Left cardiac atrium (tissue), 4 donors: ENCODE measurements around the gene GHRH. TPM values are rescaled to one million over a fixed set of nuclear protein-coding genes. Genes with fewer than 3 reads are reported as not detected.

Source experiments
- ATAC-seq, 2 donors: fragments of 200-7000 bp; cut with Tn5 transposase; one replicate each; pipeline ENCODE4 v1.9.1; 2020; ENCODE audit warnings: mild to moderate bottlenecking in 2 of 2, moderate library complexity in 2 of 2
- DNase-seq: peaks from one replicate; pipeline ENCODE4 v3.0.0-alpha.2; 2020
- intact Hi-C, 2 donors: fragments of 100-400 bp; cut with DNase I; formaldehyde crosslinking; loops; one replicate each; pipeline versions ENCODE4 v1.14.1 to v1.15.1; 2022 to 2023
- total RNA-seq, 2 donors: library from RNA; stranded (reverse); fragmentation: NEBNext Ultra II Directional; extraction: Animal tissue kit (Norgen Biotek cat#: 25700); gene quantifications; one replicate each; pipeline ENCODE4 v1.2.1, GENCODE V29; 2021
- donor health status: DM: no; HTN: yes; CAD: no.
- donor health status: DM: no; HTN: yes; CAD: no; lungs with severe emphysema.
- donor health status: DM: yes; HTN: yes; CAD: no.
- donor health status: Dilated cardiomyopathy.

Gene GHRH
- total RNA-seq, 2 donors from 2014 or later, result 4.2 to 10.7 TPM

DNA sequence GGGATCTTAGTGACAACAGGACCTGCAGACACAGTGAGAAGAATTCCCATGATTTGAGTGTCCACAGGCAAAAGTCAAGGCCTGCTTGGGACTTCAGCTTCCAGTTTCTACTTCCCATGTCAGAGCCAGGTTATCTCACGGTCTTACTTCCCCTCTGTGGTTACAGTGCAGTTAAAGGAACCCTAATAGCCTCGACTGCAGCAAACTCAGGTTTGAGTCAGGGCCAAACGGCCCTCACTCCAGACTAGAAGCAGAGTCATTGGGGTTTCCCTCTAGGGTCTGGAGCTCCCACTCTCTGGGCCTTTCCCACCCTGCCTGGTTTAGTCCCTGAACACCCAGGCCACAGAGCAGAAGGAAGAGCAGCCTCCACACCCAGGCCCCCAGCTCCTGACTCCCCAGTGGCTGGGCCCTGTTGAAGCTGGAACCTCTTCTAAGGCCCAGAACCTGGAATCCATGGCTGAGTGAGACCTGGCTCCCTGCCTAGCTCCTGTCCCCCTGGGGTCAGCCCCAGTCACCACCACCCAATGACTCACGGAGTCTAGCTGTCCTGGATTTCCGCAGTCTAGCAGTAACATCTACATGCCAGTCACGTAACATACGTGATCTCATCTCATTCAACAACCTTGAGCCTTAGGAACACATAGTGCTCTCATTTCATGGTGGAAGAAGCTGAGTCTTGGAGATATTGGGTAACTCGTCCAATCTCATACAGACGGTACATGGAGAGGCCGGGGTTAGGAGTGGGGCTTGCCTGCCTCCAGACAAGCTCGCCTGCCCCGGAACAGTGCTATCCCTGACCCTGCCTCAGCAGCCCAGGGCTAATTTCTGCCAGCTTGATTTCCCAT, 9.2 kb upstream of the GHRH start:
- ATAC-seq, result peak; percentile 28 to 60
- intact Hi-C loops, result loop anchor here in 1 of 2 donors (2.0 kb wide), 1 partner anchor 114 kb away; no protein-coding TSS in a partner anchor
- DNase-seq, result no peak

DNA sequence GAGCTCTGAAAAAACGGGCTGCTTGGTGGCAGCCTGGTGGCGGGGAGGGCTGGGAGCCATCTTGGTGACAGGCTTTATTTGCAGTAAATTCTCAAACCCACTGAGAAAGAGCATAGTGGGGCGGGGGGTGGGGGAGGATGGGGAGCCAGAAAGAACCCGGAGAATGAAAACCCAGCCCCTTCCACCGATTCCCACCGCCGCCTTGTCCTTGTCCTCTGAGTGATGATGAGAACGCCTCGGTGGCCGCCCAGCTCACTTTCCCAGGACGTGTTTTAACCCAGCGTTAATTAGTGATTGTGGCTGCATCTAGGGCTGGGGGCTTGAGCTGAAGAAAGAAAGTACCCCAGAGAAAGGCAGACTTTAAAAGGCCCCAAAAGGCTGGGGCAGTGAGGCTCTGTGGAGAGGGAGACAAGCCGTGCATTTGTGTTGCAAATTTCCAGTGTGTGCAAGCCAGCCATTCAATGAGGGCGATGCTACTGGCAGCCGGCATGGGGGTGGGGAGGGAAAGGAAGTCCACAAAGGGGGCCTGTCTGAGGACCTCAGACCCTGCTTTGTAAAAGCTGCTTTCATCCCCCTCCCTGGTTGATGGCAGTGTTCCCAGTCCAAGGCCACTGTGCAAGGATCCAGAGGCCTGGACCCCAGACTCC, 6.2 kb upstream of the GHRH start:
- ATAC-seq (no peak), DNase-seq (no peak)
- intact Hi-C loops, result loop anchor here (2.0 to 10.0 kb wide), 4 partner anchors 63 to 267 kb away; no protein-coding TSS in a partner anchor

DNA sequence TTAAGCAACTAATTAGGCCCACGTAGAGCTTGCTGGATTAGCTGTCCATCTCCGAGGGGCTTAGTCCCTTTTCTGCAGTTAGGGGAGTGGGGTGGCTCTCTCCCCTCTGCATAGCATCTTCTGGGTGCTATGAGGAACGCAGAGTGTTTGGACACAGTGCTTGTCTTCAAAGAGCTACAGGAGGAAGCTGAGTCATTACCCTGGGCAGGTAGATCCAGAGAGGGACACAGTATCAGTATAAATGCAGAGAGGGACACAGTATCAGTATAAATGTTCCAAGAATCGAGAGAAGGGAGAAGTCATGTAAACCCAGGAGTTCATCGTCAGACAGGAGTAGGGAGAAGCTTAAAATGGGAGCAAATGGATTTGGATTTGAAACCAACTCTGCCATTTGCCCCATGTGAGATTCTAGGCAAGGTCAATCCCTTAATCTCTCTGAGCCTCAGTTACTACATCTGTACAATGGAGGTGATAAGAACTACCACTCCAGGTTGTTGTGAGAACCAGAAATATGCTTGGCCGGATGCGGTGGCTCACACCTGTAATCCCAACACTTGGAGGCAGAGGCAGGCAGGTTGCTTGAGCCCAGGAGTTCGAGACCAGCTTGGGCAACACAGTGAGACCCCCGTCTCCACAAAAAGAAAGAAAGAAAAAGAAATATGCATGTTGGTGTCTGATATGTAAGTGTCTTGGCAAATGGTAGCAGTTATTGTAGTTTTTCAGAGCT, 5.5 kb upstream of the GHRH start:
- ATAC-seq (no peak), DNase-seq (no peak)
- intact Hi-C loops, result loop anchor here (5.0 to 10.0 kb wide), 2 partner anchors 62 to 265 kb away; no protein-coding TSS in a partner anchor

DNA sequence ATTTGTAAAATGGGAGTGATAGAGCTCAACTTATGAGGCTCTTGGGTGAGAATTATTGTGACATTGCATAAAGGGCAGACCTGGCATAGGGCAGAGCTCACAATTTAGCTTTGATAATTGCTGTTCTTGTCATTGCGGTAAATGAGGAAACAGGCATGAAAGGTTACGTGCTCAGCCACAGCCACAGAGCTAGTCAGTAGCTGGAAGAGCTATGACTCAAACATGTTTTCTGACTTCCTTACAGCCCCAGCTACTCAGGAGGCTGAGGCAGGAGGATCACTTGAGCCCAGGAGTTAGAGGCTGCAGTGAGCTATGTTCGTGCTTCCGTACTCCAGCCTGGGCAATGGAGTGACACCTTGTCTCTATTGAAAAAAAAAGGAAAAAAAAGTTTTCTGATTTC, 3.5 kb upstream of the GHRH start:
- intact Hi-C loops, result loop anchor here (5.0 to 10.0 kb wide), 2 partner anchors 60 to 267 kb away; no protein-coding TSS in a partner anchor
- no peak for ATAC-seq
- DNase-seq, result no peak

DNA sequence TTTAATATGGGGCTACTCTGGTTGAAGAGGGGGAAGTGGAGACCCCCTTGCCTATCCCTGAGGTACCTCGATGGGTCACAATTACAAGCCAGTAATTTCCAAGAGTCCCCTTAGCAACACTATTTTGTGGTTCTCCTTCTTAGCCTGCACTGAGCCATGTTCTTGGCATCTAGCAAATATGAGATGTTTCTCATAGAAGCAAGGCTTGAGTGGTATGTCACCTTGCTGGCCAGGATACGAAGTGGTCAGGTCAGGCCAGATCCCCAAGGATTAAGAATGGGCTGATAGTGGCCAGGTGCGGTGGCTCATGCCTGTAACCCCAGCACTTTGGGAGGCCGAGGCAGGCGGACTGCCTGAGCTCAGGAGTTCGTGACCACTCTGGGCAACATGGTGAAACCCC, 2.1 kb upstream of the GHRH start:
- DNase-seq, result no peak
- intact Hi-C loops, result loop anchor here in 1 of 2 donors (10.0 kb wide), 1 partner anchor 59 kb away; no protein-coding TSS in a partner anchor
- no peak for ATAC-seq

DNA sequence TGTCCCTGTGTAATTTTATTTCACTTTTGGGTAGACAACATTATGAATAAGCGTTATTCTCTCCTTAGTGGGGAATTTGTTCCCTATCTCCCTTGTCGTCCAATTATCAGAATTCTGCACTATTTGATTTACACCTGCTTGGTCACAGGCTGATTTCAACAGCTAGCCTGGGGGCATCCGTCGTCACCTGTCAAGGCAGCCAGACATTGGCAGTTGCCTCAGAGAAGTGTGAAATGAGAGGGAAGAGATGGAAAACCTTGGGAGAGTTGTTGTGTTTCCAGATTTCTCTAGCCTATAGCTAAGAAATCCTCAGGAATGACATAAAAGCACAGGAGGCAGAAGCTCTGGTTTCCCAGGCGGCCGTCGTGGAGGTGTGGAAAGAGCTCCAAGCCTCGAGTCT, 891 bp upstream of the GHRH start:
- DNase-seq (no peak), ATAC-seq (no peak)
- intact Hi-C loops, result loop anchor here in 1 of 2 donors (10.0 kb wide), 1 partner anchor 58 kb away; no protein-coding TSS in a partner anchor

DNA sequence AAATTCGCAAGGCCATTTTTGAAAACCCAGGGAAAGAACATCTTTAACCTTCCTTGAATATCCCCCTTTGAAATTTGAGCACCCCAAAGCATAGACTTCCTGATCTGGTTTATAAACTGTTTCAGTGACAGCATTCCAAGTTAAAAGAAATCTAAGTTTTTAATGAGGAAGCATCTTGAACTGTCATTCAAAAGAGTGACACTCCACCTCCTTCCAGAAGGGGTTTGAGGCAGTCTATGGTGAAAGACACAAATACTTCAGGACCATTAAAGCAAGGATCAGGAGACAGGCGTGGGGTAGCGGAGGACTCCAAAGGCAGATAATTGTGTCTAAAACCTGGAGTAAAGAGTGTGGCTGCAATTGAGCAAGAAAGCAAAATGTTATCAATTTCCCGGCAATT, 691 bp downstream of the GHRH start:
- ATAC-seq (no peak), DNase-seq (no peak)
- intact Hi-C loops, result loop anchor here in 1 of 2 donors (10.0 kb wide), 1 partner anchor 56 kb away; no protein-coding TSS in a partner anchor

DNA sequence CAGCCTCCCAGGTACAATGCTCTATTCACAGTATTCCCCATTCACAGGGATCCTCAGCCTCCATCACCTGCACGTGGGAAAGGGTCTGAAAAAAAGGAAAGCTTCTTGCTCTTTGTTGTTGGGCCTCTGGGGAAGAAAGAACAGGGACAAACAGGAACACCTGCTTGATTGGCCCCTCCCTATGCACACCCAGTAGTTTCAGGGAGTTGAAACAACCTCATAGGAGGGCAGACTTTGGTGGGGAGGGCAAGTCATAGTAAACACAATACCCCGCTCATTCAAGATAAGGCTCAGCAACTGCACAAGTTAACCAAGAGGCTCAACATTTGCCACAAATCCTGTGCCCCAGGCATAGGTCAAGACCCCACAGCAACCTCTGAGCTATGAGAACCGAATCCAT, 1.7 kb downstream of the GHRH start:
- intact Hi-C loops, result loop anchor here in 1 of 2 donors (10.0 kb wide), 1 partner anchor 55 kb away; no protein-coding TSS in a partner anchor
- ATAC-seq (no peak), DNase-seq (no peak)

DNA sequence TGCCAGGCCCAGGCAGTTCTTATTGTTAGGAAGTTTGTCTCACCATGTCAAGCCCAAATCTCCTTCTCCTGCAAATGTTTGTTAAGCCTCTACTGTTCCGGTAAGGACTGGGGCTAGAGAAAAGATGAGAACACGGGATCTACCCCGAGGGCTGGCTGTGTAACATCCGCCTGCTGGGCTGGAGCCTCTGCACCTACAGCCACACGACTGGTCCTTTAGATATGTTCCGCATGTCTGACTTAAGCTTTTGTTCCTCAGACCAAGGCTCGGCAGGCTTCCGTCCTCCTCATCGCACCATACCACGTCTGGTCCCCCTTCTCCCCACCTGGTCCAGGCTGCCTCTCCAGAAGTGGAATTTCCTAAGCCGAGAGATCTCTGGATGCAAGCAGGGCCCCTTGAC, 2.6 kb downstream of the GHRH start:
- no peak for ATAC-seq
- intact Hi-C loops, result no loop called here
- no peak for DNase-seq

DNA sequence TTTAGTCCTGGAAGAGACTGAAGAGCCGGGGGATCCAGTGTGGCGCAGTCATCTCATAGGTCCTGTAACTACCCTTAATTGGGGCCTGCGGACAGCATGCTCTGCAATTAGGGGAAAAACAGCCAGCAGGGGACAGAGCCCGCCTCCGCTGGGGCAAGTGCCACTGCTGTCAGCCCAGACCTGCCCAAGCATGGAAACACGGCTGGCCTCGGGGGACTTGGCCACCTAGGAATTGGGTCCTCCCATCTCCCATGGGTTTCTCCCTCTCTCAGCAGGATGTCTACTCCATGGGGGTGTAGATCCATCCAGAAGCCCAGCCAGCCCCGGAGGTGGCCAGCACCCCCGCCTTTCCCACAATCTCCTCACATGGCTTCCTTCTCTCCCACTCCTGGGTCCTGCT, 3.6 kb downstream of the GHRH start:
- intact Hi-C loops, result no loop called here
- ATAC-seq (no peak), DNase-seq (no peak)

DNA sequence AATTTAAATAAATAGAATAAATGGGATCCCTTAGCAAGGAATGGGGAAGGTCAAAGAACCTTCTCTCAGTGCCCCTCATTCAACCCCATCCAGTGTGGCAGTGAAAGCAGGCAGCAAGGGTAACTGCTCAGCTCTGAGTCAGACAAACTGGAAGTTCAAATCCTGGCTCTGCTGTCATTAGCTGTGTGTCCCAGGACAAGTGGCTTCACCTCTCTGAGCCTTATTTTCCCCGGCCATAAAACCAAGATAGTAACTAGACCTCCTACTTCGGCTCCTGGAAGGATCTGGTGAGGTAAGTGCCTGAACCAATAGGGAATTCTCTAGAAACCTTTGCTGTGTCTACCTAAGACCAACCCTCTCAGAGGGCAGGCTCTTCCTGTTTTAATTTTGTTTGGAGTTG, 4.1 kb downstream of the GHRH start:
- ATAC-seq (no peak), DNase-seq (no peak)
- intact Hi-C loops, result no loop called here

DNA sequence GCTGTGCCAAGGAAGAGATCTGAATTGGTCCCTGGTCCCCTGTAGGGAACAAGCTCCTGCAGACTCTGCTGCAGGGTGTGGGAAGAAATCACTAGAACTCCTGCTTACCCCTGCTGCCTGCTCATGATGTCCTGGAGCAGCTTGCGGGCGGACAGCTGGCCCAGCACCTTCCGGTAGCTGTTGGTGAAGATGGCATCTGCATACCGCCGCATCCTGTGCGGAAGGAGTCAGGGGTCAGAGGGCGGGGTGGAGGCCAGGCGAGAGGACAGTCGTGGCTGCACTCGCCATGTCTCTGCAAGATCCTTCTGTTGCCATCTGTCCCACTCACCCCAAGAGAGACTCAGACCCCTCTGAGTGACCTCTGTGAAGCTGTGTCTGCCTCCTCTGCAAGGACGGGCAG, 5.3 kb downstream of the GHRH start:
- ATAC-seq (no peak), DNase-seq (no peak)
- intact Hi-C loops, result no loop called here

DNA sequence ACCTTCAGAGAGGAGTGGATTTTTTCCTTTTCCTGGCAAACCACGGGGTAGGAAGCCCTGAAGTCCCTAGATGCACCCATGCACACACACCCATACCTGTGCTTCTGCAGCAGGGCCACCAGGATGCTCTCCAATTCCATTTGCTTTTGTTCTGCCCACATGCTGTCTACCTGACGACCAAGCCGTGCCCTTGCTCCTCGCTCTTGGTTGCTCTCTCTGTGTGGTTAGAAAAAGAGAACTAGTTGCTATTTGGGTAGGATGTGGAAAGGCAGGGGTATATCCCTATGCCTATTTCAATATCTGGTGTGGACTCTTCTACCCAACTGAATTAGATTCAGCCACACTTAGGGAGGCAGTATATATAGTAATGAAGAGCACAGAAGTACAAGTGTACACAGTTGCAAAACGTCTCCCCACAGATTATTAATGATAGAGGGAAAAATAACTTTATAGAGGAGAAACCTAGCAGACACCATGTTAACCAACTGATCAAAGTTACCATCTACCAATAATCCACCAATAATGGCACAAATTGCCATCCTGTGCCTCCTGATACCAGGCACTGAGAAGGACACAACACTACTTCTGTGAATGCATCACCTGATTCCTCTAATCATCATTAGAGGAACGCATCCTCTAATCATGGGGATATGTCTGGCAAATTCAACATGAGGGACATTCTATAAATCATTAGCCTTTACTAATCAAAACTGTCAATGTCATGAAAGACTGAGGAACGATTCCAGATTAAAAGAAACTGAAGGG, 7.3 kb downstream of the GHRH start:
- ATAC-seq (no peak), DNase-seq (no peak)
- intact Hi-C loops, result no loop called here

DNA sequence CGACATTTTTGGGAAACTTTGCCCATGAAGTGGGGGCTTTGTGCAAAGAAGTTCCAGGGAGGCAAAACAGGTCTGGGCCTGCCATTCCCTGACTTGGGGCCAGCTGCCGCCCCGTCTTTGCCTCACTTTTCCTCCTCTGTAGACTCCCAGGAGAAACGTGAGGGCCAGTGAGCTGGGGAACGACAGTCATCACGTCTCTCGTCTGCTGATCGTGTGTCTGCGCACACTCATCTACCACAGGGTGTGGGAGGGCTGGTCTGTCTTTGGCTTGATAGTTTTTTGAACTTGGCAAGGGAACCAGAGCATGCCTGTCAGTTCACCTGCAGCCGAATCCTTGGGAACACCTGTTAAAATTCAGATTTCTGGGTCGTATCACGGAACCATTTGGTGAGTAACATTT, 8.5 kb downstream of the GHRH start:
- DNase-seq (no peak), ATAC-seq (no peak)
- intact Hi-C loops, result no loop called here

DNA sequence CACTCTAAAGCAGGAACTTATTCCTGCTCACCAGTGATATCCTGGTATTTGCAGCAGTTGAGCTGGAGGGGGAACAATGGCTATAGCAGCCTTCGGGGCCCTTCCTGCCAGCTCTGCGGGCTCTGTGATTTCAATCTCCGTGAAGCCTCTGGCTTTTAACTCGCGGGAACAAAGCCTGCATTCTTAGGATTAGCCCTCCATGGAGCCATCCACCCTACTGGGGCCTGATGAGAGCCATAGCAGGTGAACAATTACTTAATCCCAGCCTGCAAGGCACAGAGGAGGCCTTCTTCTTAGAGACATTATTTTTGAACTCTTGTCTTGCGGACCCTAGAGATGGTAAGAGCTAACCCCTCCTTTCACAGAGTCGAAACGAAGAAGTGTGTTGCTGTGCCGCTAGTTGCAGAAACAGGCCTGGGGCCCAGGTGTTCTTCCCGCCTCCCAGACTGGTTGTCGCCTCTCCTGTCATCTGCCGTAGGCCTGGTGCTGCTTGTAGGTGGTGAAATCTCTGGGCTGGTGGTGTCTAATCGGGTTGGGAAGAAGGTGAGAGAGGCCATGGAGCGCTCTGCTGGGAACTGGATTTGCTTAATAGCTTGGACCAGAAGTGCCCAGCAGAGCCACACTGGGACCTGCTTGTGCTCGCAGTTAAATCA, 9.7 kb downstream of the GHRH start:
- ATAC-seq (no peak), DNase-seq (no peak)
- intact Hi-C loops, result no loop called here

DNA sequence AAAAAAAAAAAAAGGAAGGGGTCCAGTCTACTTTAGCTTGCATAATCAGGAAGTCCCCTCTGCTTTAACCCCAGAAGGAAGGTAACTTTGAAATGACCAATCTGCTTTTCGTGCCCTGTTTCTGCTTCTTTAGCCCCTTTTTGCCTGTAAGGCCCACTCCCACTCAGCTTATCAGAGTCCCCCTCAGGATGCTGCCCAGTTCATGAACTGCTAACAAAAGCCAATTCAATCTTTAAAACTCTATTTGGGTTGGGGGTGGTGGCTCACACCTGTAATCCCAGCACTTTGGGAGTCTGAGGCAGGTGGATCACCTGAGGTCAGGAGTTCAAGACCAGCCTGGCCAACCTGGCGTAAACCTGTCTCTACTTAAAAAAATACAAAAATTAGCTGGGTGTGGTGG, 12.3 kb downstream of the GHRH start:
- ATAC-seq (no peak), DNase-seq (no peak)
- intact Hi-C loops, result no loop called here

DNA sequence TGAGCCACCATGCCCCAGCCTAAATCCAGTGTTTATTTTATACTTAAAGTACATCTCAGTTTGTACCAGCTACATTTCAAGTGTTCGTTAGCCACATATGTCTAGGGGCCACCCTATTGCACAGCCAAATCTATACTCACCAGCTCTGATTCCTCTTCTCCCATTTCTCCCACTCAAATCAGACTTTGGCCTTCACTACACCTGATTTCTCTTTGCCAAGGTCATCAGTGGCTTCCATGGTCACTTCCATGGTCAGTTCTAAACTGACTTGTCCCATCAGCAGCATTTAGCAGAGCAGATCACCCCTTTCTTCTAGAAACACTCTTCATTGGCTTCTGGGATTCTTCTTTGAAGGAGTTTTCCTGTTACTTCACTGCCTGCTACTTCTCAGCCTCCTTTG, 14.1 kb downstream of the GHRH start:
- no peak for ATAC-seq
- intact Hi-C loops, result no loop called here
- DNase-seq, result no peak

DNA sequence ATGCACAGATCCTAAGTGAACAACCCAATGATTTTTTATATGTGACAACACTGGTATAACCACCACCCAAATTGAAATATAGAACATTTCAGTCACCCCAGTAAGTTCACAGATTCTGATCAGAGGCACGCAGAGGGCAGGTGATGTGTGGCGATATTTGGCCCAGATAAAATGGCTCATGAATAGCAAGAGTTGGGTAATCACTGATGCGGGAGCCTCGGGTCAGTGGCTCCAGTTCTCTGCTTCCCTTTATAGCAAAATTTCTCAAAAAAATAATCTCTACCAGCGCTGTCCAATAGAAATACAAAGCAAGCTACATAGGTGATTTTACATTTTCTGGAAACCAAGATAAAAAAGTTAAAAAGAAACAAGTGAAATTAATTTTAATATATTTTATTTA, 14.9 kb downstream of the GHRH start:
- DNase-seq (no peak), ATAC-seq (no peak)
- intact Hi-C loops, result no loop called here
